ENCODE results near the gene MRPL28. TPM values are rescaled to one million over a fixed set of nuclear protein-coding genes. Genes with fewer than 3 reads are reported as not detected.
A peak's percentile ranks its signal among the peaks of the same experiment; 100 is the strongest.

MRPL28 gene
- total and polyA plus RNA-seq, 4 donors: 31.9 to 98.9 (median 77.2) TPM

GRCh38 chr16:386641-387156 is 16.4 kb upstream of the MRPL28 start:
- no peak for TF ChIP-seq CTCF (IDR thresholded peaks at IDR 0.05; ENCODE audit: control extremely low read depth, extremely low read depth)
- Histone ChIP-seq H3K4me3 (no peak overlapping the region), H3K27ac (ENCODE audit: low read depth in 1 of 2, low read length in 1 of 2) (no peak overlapping the region), H3K27me3 (ENCODE audit: control insufficient read depth in 3 of 3, insufficient read depth in 3 of 3, low read length in 2 of 3) (no peaks in the 10 kb centered on the region), H3K36me3 (ENCODE audit: control insufficient read depth in 4 of 4, insufficient read depth in 4 of 4, low read length in 4 of 4) (no peaks in the 10 kb centered on the region), H3K9me3 (ENCODE audit: control insufficient read depth in 4 of 4, insufficient read depth in 3 of 4, low read length in 3 of 4) (no peaks in the 10 kb centered on the region), H3K4me1 (ENCODE audit: control insufficient read depth in 5 of 5, insufficient read depth in 5 of 5, low read length in 5 of 5) (peaks cover 0 to 17% (median 3%) of the 10 kb centered on the region in 5 donors), H3K9ac (ENCODE audit: insufficient read depth in 1 of 2, low read length in 2 of 2) (no peak overlapping the region)
- DNase-seq (no peak), ATAC-seq (ENCODE audit: insufficient read depth, low FRiP score) (no peak)
- WGBS, 2 donors: 83 to 84% methylated on average over 19 of the region's 19 CpGs

DNA sequence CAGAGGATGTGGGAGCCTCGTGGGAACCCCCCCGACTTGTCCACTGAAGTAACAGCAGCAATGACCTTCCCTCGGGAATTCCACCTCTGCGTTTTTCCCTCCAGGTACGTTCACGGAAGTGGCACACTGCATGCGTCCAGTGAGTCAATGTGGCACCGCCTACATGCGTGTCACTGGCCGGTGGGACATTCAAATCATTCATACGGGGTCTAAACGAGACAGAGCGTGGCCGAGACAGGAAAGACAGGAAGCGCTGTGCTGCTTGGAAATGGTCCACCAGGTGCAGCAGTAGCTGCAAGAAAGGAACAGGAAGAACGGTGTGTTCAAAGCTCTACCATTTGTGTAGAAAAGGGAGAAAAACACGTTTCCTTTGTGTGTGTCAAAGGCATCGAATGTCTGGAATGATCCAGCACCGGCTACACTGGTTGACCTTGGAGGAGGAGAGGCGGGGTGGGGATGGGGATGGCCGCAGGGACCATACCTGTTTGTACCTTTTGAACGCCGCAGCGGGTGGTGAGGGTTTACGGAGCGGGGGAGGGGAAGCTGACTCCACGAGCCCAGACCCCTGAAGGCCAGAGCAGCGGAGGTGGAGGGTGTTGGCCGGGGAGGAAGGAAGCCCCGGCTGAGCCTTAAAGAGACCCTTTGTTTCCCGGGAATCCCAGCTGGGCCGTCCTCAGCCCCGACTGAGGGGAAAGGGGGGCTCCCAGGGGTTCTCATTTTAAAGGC is 13.2 kb upstream of the MRPL28 start:
- Histone ChIP-seq H3K9ac (ENCODE audit: insufficient read depth in 1 of 2, low read length in 2 of 2) (no peak overlapping the region), H3K36me3 (ENCODE audit: control insufficient read depth in 4 of 4, insufficient read depth in 4 of 4, low read length in 4 of 4) (no peaks in the 10 kb centered on the region), H3K9me3 (ENCODE audit: control insufficient read depth in 4 of 4, insufficient read depth in 3 of 4, low read length in 3 of 4) (no peaks in the 10 kb centered on the region), H3K27ac (ENCODE audit: low read depth in 1 of 2, low read length in 1 of 2) (peak overlapping the region in 1 of 2 donors; percentile 18), H3K27me3 (ENCODE audit: control insufficient read depth in 3 of 3, insufficient read depth in 3 of 3, low read length in 2 of 3) (no peaks in the 10 kb centered on the region), H3K4me1 (ENCODE audit: control insufficient read depth in 5 of 5, insufficient read depth in 5 of 5, low read length in 5 of 5) (peaks cover 0 to 29% (median 4%) of the 10 kb centered on the region in 5 donors), H3K4me3 (no peak overlapping the region)
- no peak for ATAC-seq (ENCODE audit: insufficient read depth, low FRiP score)
- 16 to 20% methylated on average over 33 of the region's 33 CpGs for WGBS, 2 donors
- DNase-seq: peak; percentile 40 to 58 (median 52)
- no peak for TF ChIP-seq CTCF (IDR thresholded peaks at IDR 0.05; ENCODE audit: control extremely low read depth, extremely low read depth)

DNA sequence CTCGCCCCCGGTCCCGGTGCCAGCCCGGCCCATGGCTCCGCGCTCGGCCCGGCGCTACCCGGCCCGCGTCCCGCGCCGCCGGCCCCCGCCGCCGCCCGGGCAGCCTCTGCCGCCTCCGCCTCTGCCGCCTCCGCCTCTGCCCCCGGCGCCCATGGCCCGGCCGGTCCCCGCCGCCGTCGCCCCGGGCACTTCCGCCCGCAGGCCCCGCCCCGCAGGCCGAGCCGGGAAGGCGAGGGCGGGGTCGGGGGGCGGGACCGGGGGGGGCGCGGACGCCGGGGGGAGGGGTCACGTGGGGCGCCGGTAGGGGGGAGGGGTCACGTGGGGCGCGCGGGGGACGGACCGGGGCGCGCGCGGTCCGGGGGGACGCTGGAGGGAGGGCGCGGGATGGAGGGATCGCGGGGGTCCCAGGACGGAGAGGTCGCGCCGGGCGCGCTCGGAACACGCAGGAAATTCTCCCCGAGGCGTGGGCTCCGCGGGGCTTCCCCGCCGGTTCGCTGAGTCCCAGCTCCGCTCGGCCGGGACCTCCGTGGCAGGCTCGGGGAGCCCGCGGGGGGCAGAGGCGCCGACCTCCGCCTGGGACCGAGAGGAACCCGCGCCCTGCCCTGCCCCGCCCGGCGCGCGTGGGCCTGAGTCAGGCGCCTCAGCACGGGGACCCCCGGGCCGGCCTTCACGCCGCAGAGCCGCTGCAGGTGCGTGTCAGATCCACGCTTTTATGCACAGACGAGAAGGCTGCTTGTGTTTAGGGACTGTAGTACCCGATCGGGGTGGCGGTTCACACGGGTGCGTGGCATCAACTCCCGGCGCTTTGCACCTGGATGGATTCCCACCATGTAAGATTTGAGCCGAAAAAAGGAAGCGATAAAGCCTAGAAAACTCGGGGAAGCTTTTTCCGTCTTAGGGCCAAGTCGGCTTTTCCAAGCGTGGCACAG is 11.7 kb upstream of the MRPL28 start, which contains the start of gene PGAP6:
Gene PGAP6 (minus strand): TSS at position 190 of the 929 bp plus-strand sequence. CDS start 157 bp downstream, at position 33.
- DNase-seq: peak; percentile 48 to 71 (median 62)

More for the DNA sequence above, 11.7 kb upstream of the MRPL28 start, which contains the start of gene PGAP6:
- peak within 1 kb of the TSS; percentile 82 for H3K4me3 ChIP-seq
- peaks cover 0 to 8% (median 0%) of the 10 kb centered on the region in 4 donors for H3K36me3 ChIP-seq (ENCODE audit: control insufficient read depth in 4 of 4, insufficient read depth in 4 of 4, low read length in 4 of 4)
- peaks cover 0 to 27% (median 4%) of the 10 kb centered on the region in 5 donors for H3K4me1 ChIP-seq (ENCODE audit: control insufficient read depth in 5 of 5, insufficient read depth in 5 of 5, low read length in 5 of 5)
- ATAC-seq (ENCODE audit: insufficient read depth, low FRiP score): peak; percentile 77
- peak within 1 kb of the TSS; percentile 80 to 82 for H3K27ac ChIP-seq (ENCODE audit: low read depth in 1 of 2, low read length in 1 of 2)
- TF ChIP-seq CTCF (IDR thresholded peaks at IDR 0.05; ENCODE audit: control extremely low read depth, extremely low read depth): no peak
- H3K27me3 ChIP-seq (ENCODE audit: control insufficient read depth in 3 of 3, insufficient read depth in 3 of 3, low read length in 2 of 3): no peaks in the 10 kb centered on the region
- no peaks in the 10 kb centered on the region for H3K9me3 ChIP-seq (ENCODE audit: control insufficient read depth in 4 of 4, insufficient read depth in 3 of 4, low read length in 3 of 4)
- no peak within 1 kb of the TSS for H3K9ac ChIP-seq (ENCODE audit: insufficient read depth in 1 of 2, low read length in 2 of 2)
- 0% methylated on average over 35 to 120 of the region's 123 CpGs for WGBS, 2 donors
